ENCODE measurements around the gene MRPL49.
"Not testable (repeated sequence)": the region's sequence is repeated elsewhere in the genome, so short reads cannot be mapped to it uniquely, and the experiment has no call there.

MRPL49 gene

GRCh38 chr11:65117206-65118096 lies 4.7 kb upstream of the MRPL49 start, which contains the start of gene ZNHIT2:
Gene ZNHIT2 (minus strand): TSS chr11:65117701. CDS start chr11:65117653, 48 bp downstream.
- peak; percentile 99 for DNase-seq (ENCODE audit: low read depth)

GRCh38 chr11:65118097-65118837 lies 3.9 kb upstream of the MRPL49 start:
- no peak for DNase-seq (ENCODE audit: low read depth)

GRCh38 chr11:65118891-65119669 lies 3.0 kb upstream of the MRPL49 start:
- not testable (repeated sequence) for DNase-seq (ENCODE audit: low read depth)

- DNase-seq (ENCODE audit: low read depth): no peak
Measured at GRCh38 chr11:65119670-65119995, 2.5 kb upstream of the MRPL49 start.

- no peak for DNase-seq (ENCODE audit: low read depth)
Measured at GRCh38 chr11:65120831-65121230, 1.3 kb upstream of the MRPL49 start.

GRCh38 chr11:65121447-65121864 lies 665 bp upstream of the MRPL49 start:
- no peak for DNase-seq (ENCODE audit: low read depth)

- no peak for DNase-seq (ENCODE audit: low read depth)
Measured at GRCh38 chr11:65124480-65125196, 2.5 kb downstream of the MRPL49 start.

GRCh38 chr11:65125197-65126056 lies 3.3 kb downstream of the MRPL49 start:
- DNase-seq (ENCODE audit: low read depth): no peak

- no peak for DNase-seq (ENCODE audit: low read depth)
Measured at GRCh38 chr11:65126624-65127274, 4.6 kb downstream of the MRPL49 start.

GRCh38 chr11:65127473-65128181 lies 5.5 kb downstream of the MRPL49 start:
- no peak for DNase-seq (ENCODE audit: low read depth)

- no peak for DNase-seq (ENCODE audit: low read depth)
Measured at GRCh38 chr11:65128182-65129145, 6.3 kb downstream of the MRPL49 start.

- no peak for DNase-seq (ENCODE audit: low read depth)
Measured at GRCh38 chr11:65129649-65130441, 7.7 kb downstream of the MRPL49 start.

GRCh38 chr11:65130631-65131416 lies 8.7 kb downstream of the MRPL49 start:
- DNase-seq (ENCODE audit: low read depth): no peak

- no peak for DNase-seq (ENCODE audit: low read depth)
Measured at GRCh38 chr11:65131417-65131776, 9.3 kb downstream of the MRPL49 start.

- no peak for DNase-seq (ENCODE audit: low read depth)
Measured at GRCh38 chr11:65131895-65132237, 9.7 kb downstream of the MRPL49 start.

- DNase-seq (ENCODE audit: low read depth): no peak
Measured at GRCh38 chr11:65132238-65132987, 10.3 kb downstream of the MRPL49 start.
